Progenitor cell of endocrine pancreas (in vitro differentiated cells): ENCODE data around the gene APOBEC4. TPM values are rescaled to one million over a fixed set of nuclear protein-coding genes. Genes with fewer than 3 reads are reported as not detected.
A peak's percentile ranks its signal among the peaks of the same experiment; 100 is the strongest.
"Not testable (repeated sequence)": the region's sequence is repeated elsewhere in the genome, so short reads cannot be mapped to it uniquely, and the experiment has no call there.

Source experiments
- DNase-seq: peaks from one replicate; pipeline ENCODE4 v3.0.0; 2021; ENCODE audit warnings: low spot score; ENCODE audit not compliant: unreplicated experiment
- H3K27ac Mint-ChIP-seq: 2 replicates; pipeline ENCODE4 v1.8.0; 2021; ENCODE audit warnings: mild to moderate bottlenecking, moderate library complexity, mixed read lengths
- H3K27me3 Mint-ChIP-seq: 2 replicates; pipeline ENCODE4 v1.8.0; 2021; ENCODE audit warnings: mixed read lengths
- H3K36me3 Mint-ChIP-seq: 2 replicates; pipeline ENCODE4 v1.8.0; 2022; ENCODE audit warnings: mixed read lengths; ENCODE audit not compliant: insufficient read depth
- H3K4me1 Mint-ChIP-seq: 2 replicates; pipeline ENCODE4 v1.8.0; 2021; ENCODE audit warnings: low read depth, mixed read lengths
- H3K4me3 Mint-ChIP-seq: 2 replicates; pipeline ENCODE4 v1.8.0; 2021; ENCODE audit warnings: low read depth, mild to moderate bottlenecking, moderate library complexity, mixed read lengths
- H3K9me3 Mint-ChIP-seq: 2 replicates; pipeline ENCODE4 v1.8.0; 2021; ENCODE audit warnings: low read depth, mixed read lengths
- total RNA-seq: library from RNA; stranded (reverse); gene quantifications from 2 replicates; pipeline ENCODE4 v1.2.1, GENCODE V29; 2021
- TF ChIP-seq, protein P1 (sequence below): fragments of 200-600 bp; sonication (generic); IDR thresholded peaks from one replicate; pipeline ENCODE4 v1.5.0; 2021; ENCODE audit warnings: antibody characterized with exemption, mild to moderate bottlenecking; ENCODE audit not compliant: unreplicated experiment

The APOBEC4 gene
- total RNA-seq, 1 donor from 2014 or later: not detected

- no peak overlapping the region for H3K4me3 Mint-ChIP-seq
- H3K9me3 Mint-ChIP-seq: no peaks in the 10 kb centered on the region
- TF ChIP-seq, protein P1, sequence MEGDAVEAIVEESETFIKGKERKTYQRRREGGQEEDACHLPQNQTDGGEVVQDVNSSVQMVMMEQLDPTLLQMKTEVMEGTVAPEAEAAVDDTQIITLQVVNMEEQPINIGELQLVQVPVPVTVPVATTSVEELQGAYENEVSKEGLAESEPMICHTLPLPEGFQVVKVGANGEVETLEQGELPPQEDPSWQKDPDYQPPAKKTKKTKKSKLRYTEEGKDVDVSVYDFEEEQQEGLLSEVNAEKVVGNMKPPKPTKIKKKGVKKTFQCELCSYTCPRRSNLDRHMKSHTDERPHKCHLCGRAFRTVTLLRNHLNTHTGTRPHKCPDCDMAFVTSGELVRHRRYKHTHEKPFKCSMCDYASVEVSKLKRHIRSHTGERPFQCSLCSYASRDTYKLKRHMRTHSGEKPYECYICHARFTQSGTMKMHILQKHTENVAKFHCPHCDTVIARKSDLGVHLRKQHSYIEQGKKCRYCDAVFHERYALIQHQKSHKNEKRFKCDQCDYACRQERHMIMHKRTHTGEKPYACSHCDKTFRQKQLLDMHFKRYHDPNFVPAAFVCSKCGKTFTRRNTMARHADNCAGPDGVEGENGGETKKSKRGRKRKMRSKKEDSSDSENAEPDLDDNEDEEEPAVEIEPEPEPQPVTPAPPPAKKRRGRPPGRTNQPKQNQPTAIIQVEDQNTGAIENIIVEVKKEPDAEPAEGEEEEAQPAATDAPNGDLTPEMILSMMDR: no peak
- H3K27ac Mint-ChIP-seq: no peak overlapping the region
- no peaks in the 10 kb centered on the region for H3K27me3 Mint-ChIP-seq
- H3K4me1 Mint-ChIP-seq: peaks cover 5% of the 10 kb centered on the region
- no peak for DNase-seq
- H3K36me3 Mint-ChIP-seq: no peaks in the 10 kb centered on the region
Measured at GRCh38 chr1:183689762-183690204, 36.7 kb upstream of the APOBEC4 start.

- Mint-ChIP-seq H3K27ac (no peak overlapping the region), H3K36me3 (no peaks in the 10 kb centered on the region), H3K9me3 (no peaks in the 10 kb centered on the region), H3K4me1 (no peaks in the 10 kb centered on the region), H3K27me3 (no peaks in the 10 kb centered on the region), H3K4me3 (no peak overlapping the region)
- TF ChIP-seq, protein P1: no peak
- no peak for DNase-seq
Measured at GRCh38 chr1:183688341-183689060, 35.4 kb upstream of the APOBEC4 start.

DNA sequence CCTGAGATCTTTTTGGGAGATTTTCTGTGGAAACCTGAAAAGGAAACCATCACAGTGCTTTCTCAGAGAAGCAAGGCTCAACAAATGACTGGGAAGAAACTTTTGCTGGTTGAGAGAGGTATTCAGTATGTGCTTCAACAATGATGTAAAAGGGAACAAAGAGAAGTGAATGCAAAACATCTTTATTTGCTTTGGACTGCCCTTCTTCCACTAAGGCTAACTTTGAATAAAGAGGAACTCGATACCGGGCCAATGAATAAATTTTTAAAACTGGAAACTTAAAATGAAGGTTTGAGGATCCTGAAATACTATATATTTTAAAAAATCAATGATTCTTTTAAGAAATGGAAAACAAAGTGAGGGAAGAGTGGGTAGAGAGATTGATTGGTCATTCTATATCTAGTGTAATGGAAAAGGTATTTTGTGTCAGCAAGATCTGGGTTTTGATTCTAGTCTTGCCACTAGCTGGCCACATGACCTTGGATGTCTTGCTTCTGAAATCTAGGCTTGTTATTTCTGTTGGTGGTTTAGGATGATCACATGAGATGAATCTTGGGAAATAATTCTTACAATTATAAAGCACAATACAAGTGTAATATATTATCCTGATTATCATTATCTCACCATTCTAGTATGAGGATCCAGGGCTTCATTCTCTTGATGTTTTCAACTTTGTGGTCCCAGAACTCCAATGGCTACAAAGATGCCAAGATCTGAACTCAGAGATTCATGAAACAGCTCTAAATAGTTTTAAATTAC is 34.6 kb upstream of the APOBEC4 start:
- DNase-seq: no peak
- Mint-ChIP-seq H3K27ac (no peak overlapping the region), H3K4me1 (no peaks in the 10 kb centered on the region), H3K9me3 (no peaks in the 10 kb centered on the region), H3K4me3 (no peak overlapping the region), H3K36me3 (no peaks in the 10 kb centered on the region), H3K27me3 (no peaks in the 10 kb centered on the region)
- TF ChIP-seq, protein P1: no peak

- no peak overlapping the region for H3K4me3 Mint-ChIP-seq
- no peaks in the 10 kb centered on the region for H3K9me3 Mint-ChIP-seq
- H3K36me3 Mint-ChIP-seq: no peaks in the 10 kb centered on the region
- DNase-seq: no peak
- H3K4me1 Mint-ChIP-seq: peaks cover 9% of the 10 kb centered on the region
- H3K27ac Mint-ChIP-seq: no peak overlapping the region
- TF ChIP-seq, protein P1: no peak
- H3K27me3 Mint-ChIP-seq: no peaks in the 10 kb centered on the region
Measured at GRCh38 chr1:183686229-183686628, 33.1 kb upstream of the APOBEC4 start.

DNA sequence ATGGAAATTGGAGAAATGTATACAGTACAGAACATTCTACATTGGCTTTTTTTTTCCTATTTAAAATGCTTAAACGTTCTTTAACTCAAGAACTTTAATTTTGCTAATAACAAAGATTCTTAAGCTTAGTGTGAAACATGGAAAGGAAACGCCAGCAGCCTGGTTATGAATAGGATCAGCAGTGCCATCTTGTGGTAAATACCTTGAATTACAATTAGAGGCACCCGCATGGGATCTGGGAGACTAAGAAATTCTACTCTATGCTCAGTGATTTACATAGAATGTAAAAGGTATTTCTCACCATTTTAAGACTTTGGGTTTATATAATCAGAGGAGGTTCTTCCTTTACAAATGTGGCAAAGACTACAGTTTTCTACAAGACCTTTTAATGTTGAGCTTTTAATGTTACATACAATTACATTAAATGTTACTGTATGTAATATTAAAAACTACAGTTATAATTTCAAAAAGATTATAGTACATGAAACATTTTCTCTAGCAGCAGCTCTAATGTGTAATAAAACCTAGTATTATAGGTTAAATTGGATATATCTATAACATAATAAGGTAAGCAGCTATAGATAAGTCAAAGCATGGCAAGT is 32.1 kb upstream of the APOBEC4 start:
- Mint-ChIP-seq H3K36me3 (no peaks in the 10 kb centered on the region), H3K27ac (no peak overlapping the region), H3K4me1 (peaks cover 9% of the 10 kb centered on the region), H3K27me3 (no peaks in the 10 kb centered on the region), H3K4me3 (no peak overlapping the region), H3K9me3 (peaks cover 2% of the 10 kb centered on the region)
- no peak for DNase-seq
- TF ChIP-seq, protein P1: peak; percentile 76

DNA sequence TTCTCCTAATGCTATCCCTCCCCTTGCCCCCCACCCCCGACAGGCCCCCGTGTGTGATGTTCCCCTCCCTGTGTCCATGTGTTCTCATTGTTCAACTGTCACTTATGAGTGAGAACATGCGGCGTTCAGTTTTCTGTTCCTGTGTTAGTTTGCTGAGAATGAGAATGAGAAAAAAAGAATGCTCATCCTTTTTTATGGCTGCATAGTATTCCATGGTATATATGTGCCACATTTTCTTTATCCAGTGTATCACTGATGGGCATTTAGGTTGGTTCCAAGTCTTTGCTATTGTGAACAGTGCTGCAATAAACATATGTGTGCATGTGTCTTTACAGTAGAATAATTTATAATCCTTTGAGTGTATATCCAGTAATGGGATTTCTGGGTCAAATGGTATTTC is 26.2 kb upstream of the APOBEC4 start:
- H3K36me3 Mint-ChIP-seq, H3K4me3 Mint-ChIP-seq, H3K27me3 Mint-ChIP-seq, H3K27ac Mint-ChIP-seq, H3K4me1 Mint-ChIP-seq, DNase-seq, H3K9me3 Mint-ChIP-seq: not testable (repeated sequence)
